ENCODE data around the gene ILDR1.
"Not testable (repeated sequence)": the region's sequence is repeated elsewhere in the genome, so short reads cannot be mapped to it uniquely, and the experiment has no call there.

The ILDR1 gene

GRCh38 chr3:122021811-122022401 lies at the start of gene ILDR1:
Gene ILDR1, minus strand, starts transcription at chr3:122022247. Its CDS starts 170 bp downstream, at chr3:122022077.
- DNase-seq: no peak

GRCh38 chr3:122067588-122068240 lies 45.7 kb upstream of the ILDR1 start:
- no peak for DNase-seq

- no peak for DNase-seq
These were observed 45.1 kb upstream of the ILDR1 start for GRCh38 chr3:122067214-122067550.

GRCh38 chr3:122066331-122067213 lies 44.5 kb upstream of the ILDR1 start:
- DNase-seq: no peak

- DNase-seq: no peak
These were observed 42.3 kb upstream of the ILDR1 start for GRCh38 chr3:122064326-122064725.

- DNase-seq: no peak
These were observed 41.9 kb upstream of the ILDR1 start for GRCh38 chr3:122063908-122064307.

- no peak for DNase-seq
These were observed 38.1 kb upstream of the ILDR1 start for GRCh38 chr3:122060040-122060698.

- DNase-seq: no peak
These were observed 36.2 kb upstream of the ILDR1 start for GRCh38 chr3:122058294-122058693.

GRCh38 chr3:122057671-122058070 lies 35.6 kb upstream of the ILDR1 start:
- no peak for DNase-seq

GRCh38 chr3:122055215-122055614 lies 33.2 kb upstream of the ILDR1 start, which contains the start of gene CD86:
Gene CD86, plus strand, starts transcription at chr3:122055362. Its CDS starts 128 bp downstream, at chr3:122055490.
- no peak for DNase-seq

- DNase-seq: no peak
These were observed 30.9 kb upstream of the ILDR1 start for GRCh38 chr3:122052968-122053367.

- not testable (repeated sequence) for DNase-seq
These were observed 25.7 kb upstream of the ILDR1 start for GRCh38 chr3:122047773-122048172.

- not testable (repeated sequence) for DNase-seq
These were observed 25.2 kb upstream of the ILDR1 start for GRCh38 chr3:122047296-122047695.

- no peak for DNase-seq
These were observed 11.0 kb upstream of the ILDR1 start for GRCh38 chr3:122033023-122033422.

- DNase-seq: no peak
These were observed 10.5 kb upstream of the ILDR1 start for GRCh38 chr3:122032531-122032930.

- DNase-seq: no peak
These were observed 9.0 kb upstream of the ILDR1 start for GRCh38 chr3:122031123-122031468.

- DNase-seq: no peak
These were observed 8.5 kb upstream of the ILDR1 start for GRCh38 chr3:122030381-122031122.

GRCh38 chr3:122025296-122025695 lies 3.2 kb upstream of the ILDR1 start:
- no peak for DNase-seq

GRCh38 chr3:122024800-122025199 lies 2.8 kb upstream of the ILDR1 start:
- no peak for DNase-seq

GRCh38 chr3:122023335-122023910 lies 1.4 kb upstream of the ILDR1 start:
- no peak for DNase-seq

GRCh38 chr3:122021037-122021436 lies 1.0 kb downstream of the ILDR1 start:
- no peak for DNase-seq

- DNase-seq: no peak
These were observed 2.6 kb downstream of the ILDR1 start for GRCh38 chr3:122019493-122019892.

All from SW 1271 (cell line).